Measurements from ENCODE around the gene NYAP1.

The NYAP1 gene

DNA sequence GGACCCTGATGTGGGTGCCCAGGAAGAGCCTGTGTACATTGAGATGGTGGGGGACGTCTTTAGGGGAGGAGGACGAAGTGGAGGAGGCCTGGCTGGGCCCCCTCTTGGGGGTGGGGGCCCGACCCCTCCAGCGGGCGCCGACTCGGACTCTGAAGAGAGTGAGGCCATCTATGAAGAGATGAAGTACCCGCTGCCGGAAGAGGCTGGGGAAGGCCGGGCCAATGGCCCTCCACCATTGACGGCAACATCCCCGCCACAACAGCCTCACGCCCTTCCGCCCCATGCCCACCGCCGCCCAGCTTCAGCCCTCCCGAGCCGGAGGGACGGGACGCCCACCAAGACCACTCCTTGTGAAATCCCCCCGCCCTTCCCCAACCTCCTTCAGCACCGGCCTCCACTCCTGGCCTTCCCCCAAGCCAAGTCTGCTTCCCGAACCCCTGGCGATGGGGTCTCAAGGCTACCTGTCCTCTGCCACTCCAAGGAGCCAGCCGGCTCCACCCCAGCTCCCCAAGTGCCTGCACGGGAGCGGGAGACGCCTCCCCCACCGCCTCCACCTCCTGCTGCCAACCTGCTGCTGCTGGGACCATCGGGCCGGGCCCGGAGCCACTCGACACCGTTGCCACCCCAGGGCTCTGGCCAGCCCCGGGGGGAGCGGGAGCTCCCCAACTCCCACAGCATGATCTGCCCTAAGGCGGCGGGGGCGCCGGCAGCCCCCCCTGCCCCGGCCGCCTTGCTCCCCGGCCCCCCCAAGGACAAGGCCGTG lies 4.8 kb downstream of the NYAP1 start:
- TF ChIP-seq, protein P1, sequence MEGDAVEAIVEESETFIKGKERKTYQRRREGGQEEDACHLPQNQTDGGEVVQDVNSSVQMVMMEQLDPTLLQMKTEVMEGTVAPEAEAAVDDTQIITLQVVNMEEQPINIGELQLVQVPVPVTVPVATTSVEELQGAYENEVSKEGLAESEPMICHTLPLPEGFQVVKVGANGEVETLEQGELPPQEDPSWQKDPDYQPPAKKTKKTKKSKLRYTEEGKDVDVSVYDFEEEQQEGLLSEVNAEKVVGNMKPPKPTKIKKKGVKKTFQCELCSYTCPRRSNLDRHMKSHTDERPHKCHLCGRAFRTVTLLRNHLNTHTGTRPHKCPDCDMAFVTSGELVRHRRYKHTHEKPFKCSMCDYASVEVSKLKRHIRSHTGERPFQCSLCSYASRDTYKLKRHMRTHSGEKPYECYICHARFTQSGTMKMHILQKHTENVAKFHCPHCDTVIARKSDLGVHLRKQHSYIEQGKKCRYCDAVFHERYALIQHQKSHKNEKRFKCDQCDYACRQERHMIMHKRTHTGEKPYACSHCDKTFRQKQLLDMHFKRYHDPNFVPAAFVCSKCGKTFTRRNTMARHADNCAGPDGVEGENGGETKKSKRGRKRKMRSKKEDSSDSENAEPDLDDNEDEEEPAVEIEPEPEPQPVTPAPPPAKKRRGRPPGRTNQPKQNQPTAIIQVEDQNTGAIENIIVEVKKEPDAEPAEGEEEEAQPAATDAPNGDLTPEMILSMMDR (IDR thresholded peaks at IDR 0.05; ENCODE audit: low read depth, low read length): no peak
- H3K4me3 ChIP-seq (ENCODE audit: low read depth, low read length): no peak overlapping the region

DNA sequence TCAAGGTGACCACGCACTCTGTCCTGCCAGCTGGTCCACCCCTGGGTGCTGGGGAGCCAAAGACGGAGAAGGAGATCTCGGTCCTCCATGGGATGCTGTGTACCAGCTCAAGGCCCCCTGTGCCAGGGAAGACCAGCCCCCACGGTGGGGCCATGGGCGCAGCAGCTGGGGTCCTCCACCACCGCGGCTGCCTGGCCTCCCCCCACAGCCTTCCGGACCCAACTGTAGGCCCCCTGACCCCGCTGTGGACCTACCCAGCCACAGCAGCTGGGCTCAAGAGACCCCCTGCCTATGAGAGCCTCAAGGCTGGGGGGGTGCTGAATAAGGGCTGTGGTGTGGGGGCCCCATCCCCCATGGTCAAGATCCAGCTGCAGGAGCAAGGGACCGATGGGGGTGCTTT lies 5.4 kb downstream of the NYAP1 start:
- TF ChIP-seq, protein P1 (IDR thresholded peaks at IDR 0.05; ENCODE audit: low read depth, low read length): no peak
- no peak overlapping the region for H3K4me3 ChIP-seq (ENCODE audit: low read depth, low read length)

DNA sequence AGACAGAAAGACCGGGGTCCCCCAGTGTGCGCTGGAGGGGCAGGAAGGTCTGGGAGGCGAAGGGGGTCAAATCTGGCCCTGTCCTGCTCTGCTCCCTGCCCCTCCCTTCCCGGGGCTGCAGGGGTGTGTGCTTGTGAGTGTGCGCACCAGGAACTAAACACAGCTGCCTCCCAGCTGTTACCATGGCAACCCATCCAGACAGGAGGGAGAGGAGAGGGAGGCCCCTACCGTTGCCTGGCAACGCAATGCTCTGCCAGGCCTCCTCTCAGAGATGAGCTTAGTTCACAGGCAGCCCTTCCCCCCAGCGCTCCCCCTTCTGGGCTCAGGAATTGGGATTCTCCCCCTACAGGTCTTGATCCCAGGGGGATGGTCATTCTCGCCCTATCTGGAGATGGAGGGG lies 6.1 kb downstream of the NYAP1 start:
- H3K4me3 ChIP-seq (ENCODE audit: low read depth, low read length): no peak overlapping the region
- TF ChIP-seq, protein P1 (IDR thresholded peaks at IDR 0.05; ENCODE audit: low read depth, low read length): no peak

DNA sequence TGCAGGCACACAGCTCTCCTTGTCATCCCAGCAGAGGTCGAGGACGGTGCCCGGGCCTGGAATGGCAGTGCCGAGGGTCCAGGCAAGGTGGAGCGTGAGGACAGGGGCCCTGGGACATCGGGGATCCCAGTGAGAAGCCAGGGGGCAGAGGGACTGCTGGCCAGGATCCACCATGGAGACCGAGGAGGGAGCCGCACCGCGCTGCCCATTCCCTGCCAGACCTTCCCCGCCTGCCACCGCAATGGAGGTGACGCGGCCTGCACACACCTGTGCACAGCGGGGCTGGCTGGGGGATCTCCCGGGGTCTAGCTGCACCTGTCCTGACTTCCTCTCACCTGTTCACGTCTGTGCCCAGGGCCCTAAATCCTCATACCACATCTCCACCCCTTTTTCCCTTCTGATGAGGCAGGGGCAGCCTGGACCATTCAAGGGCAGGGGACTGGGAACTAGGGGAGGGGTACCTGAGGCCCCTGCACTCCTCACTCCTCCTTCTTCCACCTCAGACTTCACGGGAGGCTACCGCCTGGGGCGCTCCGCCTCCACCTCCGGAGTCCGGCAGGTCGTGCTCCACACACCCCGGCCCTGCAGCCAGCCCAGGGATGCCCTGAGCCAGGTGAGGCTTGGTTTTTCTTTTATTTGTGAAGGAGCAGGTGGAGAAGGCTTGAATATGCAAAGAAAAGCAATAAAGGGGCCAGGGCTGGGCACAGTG lies 6.9 kb downstream of the NYAP1 start:
- H3K4me3 ChIP-seq (ENCODE audit: low read depth, low read length): no peak overlapping the region
- TF ChIP-seq, protein P1 (IDR thresholded peaks at IDR 0.05; ENCODE audit: low read depth, low read length): no peak

DNA sequence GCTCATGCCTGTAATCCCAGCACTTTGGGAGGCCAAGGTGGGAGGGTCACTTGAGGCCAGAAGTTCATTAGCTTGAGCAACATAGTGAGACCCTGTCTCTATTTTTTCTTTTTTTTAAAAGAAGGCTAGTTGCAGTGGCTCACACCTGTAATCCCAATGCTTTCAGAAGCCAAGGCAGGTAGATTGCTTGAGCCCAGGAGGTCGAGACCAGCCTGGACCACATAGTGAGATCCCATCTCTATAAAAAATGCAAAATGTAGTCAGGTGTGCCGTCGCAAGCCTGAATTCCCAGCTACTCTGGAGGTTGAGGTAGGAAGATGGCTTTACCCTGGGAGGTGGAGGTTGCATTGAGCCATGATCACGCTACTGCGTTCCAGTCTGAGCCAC lies 7.5 kb downstream of the NYAP1 start:
- no peak overlapping the region for H3K4me3 ChIP-seq (ENCODE audit: low read depth, low read length)
- TF ChIP-seq, protein P1 (IDR thresholded peaks at IDR 0.05; ENCODE audit: low read depth, low read length): no peak

DNA sequence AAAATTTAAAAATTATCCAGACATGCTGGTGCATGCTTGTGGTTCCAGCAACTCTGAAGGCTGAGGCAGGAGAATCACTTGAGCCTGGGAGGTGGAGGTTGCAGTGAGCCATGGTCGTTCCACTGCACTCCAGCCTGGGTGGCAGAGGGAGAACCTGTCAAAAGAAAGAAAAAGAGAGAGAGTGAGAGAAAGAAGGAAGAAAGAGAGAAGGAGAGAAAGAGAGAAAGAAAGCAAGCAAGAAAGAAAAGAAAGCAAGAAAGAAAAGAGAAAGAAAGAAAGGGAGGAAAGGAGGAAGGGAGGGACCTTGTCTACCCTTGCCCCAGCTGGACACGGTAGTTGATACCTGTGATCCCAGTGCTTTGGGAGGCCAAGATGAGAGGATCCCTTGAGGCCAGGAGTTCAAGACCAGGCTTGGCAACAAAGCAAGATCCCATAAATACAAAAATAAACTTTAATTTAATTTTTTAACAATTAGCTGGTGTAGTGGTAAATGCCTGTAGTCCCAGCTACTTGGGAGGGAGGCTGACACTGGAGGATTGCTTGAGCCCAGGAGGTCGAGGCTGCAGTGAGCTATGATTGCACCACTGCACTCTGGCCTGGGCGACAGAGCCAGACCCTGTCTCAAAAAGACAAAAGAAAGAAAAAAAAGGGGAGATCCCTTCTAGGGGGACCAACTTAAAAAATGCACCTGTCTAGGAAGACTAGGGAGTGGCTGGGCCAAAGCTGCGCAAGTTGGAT lies 9.2 kb downstream of the NYAP1 start:
- no peak overlapping the region for H3K4me3 ChIP-seq (ENCODE audit: low read depth, low read length)

More for the DNA sequence above, 9.2 kb downstream of the NYAP1 start:
- TF ChIP-seq, protein P1 (IDR thresholded peaks at IDR 0.05; ENCODE audit: low read depth, low read length): no peak
